ACHN (cell line): ENCODE results near the gene TPO.
"Not testable (repeated sequence)": the region's sequence is repeated elsewhere in the genome, so short reads cannot be mapped to it uniquely, and the experiment has no call there.

Experiments
- DNase-seq: peaks from one replicate; pipeline ENCODE4 v3.0.0-alpha.2; 2015
- in situ Hi-C: cut with HindIII; loops from 2 replicates; pipeline ENCODE4 v1.10.0; 2017; ENCODE audit warnings: low sequenced_read_pairs, low pct_ligation_motif_present, low pct_unique_long_range_greater_than_20kb

Gene TPO

GRCh38 chr2:1413156-1413710 lies at the start of gene TPO:
TPO (plus strand) TSS chr2:1413463; CDS start chr2:1414409, 946 bp downstream.
- in situ Hi-C loops: no loop called here
- DNase-seq: no peak

DNA sequence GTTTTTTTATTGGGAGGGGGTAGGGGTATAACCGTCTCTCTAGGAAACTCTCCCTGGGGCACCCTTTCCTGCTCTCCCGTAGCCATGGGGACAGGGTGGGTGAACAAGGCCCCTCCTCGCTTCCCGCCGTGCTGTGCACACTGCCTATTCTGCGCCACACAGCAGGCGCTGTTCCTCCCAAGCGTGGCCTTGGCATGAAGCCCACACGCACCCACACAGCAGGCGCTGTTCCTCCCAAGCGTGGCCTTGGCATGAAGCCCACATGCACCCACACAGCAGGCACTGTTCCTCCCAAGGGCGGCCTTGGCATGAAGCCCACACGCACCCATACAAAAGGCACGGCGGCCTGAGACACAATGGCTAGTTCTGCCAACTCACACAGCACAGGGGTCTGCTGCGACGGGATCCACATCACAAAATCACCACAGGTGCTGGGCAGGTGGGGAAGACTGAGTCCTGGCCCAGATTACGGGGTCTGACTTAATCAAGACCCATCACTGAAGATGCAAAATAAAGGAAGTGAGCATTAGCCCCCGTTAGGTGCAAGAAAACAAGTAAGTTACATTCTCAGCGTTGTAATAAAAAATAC lies 46.6 kb upstream of the TPO start:
- in situ Hi-C loops: no loop called here
- no peak for DNase-seq

DNA sequence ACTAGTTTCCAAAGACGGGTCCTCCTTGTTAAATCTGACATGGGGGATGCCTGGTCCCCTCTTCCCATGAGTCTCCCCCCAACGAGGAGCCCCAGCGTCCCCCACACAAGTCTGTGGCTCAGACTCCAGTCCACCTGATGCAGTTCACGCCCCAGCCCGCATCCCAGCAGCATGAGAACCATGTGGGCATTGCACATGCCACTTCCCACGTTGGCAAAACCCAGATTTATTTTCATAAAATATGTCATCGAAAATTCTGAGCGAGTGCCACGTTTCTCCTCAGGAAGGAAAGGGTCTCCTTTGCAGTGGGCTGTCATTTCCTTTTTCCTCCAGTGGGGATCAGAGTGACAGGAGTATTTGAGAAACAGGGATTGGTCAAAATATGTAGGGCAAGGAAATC lies 45.7 kb upstream of the TPO start:
- no peak for DNase-seq
- in situ Hi-C loops: no loop called here

- in situ Hi-C loops: no loop called here
- no peak for DNase-seq
These were observed 43.4 kb upstream of the TPO start for GRCh38 chr2:1369905-1370304.

DNA sequence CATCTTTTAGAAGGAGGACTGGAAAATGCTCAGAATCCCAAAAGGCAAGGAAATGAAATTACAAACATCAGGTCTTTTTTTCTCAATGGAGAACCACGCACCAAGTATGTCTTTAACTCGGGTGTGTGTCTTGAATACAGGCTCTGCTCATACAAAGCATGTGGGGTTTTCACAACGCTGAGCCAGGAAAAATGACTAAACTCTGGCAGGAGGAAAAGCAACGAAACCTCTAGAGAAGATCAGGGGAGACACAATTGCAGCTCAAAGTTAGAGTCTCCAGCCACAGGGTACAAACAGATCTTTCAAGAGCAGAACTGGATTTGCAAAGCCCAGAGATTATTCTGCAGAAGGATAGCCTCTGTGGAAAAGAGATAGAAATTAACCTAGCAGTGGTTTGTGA lies 42.8 kb upstream of the TPO start:
- in situ Hi-C loops: no loop called here

GRCh38 chr2:1371082-1371481 lies 42.2 kb upstream of the TPO start:
- no peak for DNase-seq
- in situ Hi-C loops: no loop called here

More for the DNA sequence above, 42.8 kb upstream of the TPO start:
- DNase-seq: no peak

- in situ Hi-C loops: no loop called here
- DNase-seq: no peak
These were observed 39.4 kb upstream of the TPO start for GRCh38 chr2:1373830-1374229.

DNA sequence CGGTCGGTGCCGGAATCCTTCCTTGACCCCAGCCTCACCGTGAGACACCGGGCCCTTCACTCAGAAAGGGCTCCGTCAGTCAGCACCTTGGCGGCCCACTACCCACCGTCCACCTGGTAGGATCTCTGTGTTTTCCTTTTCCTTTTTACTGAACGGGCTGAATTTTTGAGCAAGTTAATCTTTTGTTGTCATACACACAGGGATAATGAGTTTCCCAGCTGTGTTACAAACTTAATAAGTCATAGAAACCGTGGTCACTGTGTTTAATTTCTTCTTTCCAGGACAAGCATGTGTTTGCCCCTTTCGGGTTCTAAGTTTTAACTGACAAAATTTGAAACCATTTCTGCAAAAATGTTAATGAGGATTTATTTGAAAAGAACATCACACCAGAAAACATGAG lies 39.0 kb upstream of the TPO start:
- no peak for DNase-seq
- in situ Hi-C loops: no loop called here

DNA sequence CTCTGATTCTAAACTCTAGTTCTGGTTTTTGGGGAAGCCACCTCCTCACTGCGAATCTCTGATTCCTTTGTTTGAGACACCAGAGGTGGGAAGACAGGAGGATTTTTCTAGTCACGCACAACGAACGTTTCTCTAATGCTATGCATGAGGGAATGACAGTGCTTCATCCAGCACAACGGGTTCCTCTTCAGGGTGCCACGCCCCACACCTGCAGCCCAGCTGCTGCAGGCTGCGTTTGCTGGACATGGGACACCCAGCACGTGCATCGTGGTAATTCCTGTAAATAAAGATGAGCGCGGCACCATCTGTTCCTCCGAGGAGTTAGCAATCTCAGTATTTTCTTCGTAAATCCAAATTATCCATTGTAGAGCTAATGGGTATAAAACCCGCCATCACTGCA lies 37.5 kb upstream of the TPO start:
- in situ Hi-C loops: no loop called here

GRCh38 chr2:1377473-1377872 lies 35.8 kb upstream of the TPO start:
- DNase-seq: no peak
- in situ Hi-C loops: no loop called here

More for the DNA sequence above, 37.5 kb upstream of the TPO start:
- DNase-seq: no peak

- DNase-seq: no peak
- in situ Hi-C loops: no loop called here
These were observed 34.7 kb upstream of the TPO start for GRCh38 chr2:1378456-1379150.

DNA sequence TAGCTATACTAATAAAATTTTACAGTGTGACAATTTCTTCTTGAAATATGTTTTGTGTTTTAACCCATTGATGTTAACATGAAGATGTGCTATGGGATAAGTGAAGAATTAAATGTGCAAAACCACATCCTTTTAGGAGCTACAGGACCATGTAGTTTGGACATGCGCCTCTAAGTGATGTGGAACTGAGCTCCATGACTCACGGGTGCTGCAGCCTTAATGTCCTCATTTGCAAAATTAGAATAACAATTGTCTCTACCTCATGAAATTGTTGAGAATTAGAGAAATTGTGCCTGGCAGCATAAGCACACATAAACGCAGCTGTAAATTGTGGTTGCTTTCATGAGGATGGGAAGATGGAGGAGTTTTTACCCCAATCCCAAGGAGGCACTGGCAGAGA lies 31.6 kb upstream of the TPO start:
- DNase-seq: no peak
- in situ Hi-C loops: no loop called here

GRCh38 chr2:1387954-1388725 lies 25.1 kb upstream of the TPO start:
- DNase-seq: not testable (repeated sequence)

GRCh38 chr2:1390118-1390517 lies 23.1 kb upstream of the TPO start:
- DNase-seq, in situ Hi-C loops: not testable (repeated sequence)

More at GRCh38 chr2:1387954-1388725, 25.1 kb upstream of the TPO start:
- in situ Hi-C loops: not testable (repeated sequence)

DNA sequence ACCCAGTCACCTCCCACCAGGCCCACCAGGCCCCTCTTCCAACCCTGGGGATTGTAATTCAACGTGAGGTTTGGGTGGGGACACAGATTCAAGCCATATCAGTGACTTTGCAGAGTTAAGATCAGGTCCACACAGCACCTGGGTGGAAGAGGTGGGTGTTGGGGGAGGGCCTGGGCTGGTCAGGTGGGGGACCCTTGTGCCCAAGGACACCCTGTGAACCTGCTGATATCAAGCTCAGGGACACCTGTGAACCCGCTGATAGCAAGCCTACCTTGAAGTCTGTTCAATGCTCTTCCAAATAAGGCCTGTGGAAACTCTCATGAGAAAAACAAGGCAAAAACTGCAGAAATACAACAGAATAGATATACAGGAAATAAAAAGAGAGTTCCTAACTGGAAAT lies 19.9 kb upstream of the TPO start:
- no peak for DNase-seq
- in situ Hi-C loops: no loop called here

- in situ Hi-C loops: no loop called here
- DNase-seq: no peak
These were observed 18.4 kb upstream of the TPO start for GRCh38 chr2:1394709-1395408.

GRCh38 chr2:1397350-1397749 lies 15.9 kb upstream of the TPO start:
- in situ Hi-C loops: no loop called here

GRCh38 chr2:1398191-1398590 lies 15.1 kb upstream of the TPO start:
- no peak for DNase-seq
- in situ Hi-C loops: no loop called here

More at GRCh38 chr2:1397350-1397749, 15.9 kb upstream of the TPO start:
- no peak for DNase-seq
